ENCODE data around the gene VMP1.
"Not testable (repeated sequence)": the region's sequence is repeated elsewhere in the genome, so short reads cannot be mapped to it uniquely, and the experiment has no call there.

VMP1 gene

GRCh38 chr17:59790910-59791309 is 83.5 kb downstream of the VMP1 start:
- H3K9me2 ChIP-seq (replicated peaks; ENCODE audit: control insufficient read depth, low read length): no peaks in the 10 kb centered on the region
- H3K9me3 ChIP-seq (ENCODE audit: control insufficient read depth, insufficient read depth, low read length): no peaks in the 10 kb centered on the region
- TF ChIP-seq EZH2phosphoT487 (IDR thresholded peaks at IDR 0.05; ENCODE audit: borderline replicate concordance, low read length): no peak
- TF ChIP-seq, protein P1, sequence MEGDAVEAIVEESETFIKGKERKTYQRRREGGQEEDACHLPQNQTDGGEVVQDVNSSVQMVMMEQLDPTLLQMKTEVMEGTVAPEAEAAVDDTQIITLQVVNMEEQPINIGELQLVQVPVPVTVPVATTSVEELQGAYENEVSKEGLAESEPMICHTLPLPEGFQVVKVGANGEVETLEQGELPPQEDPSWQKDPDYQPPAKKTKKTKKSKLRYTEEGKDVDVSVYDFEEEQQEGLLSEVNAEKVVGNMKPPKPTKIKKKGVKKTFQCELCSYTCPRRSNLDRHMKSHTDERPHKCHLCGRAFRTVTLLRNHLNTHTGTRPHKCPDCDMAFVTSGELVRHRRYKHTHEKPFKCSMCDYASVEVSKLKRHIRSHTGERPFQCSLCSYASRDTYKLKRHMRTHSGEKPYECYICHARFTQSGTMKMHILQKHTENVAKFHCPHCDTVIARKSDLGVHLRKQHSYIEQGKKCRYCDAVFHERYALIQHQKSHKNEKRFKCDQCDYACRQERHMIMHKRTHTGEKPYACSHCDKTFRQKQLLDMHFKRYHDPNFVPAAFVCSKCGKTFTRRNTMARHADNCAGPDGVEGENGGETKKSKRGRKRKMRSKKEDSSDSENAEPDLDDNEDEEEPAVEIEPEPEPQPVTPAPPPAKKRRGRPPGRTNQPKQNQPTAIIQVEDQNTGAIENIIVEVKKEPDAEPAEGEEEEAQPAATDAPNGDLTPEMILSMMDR (IDR thresholded peaks at IDR 0.05; ENCODE audit: low read depth, low read length, poor library complexity, severe bottlenecking): no peak
- peaks cover 3% of the 10 kb centered on the region; the same call in 1 of the 2 replicates for H3K79me2 ChIP-seq (ENCODE audit: control insufficient read depth, low read length)
- H3K4me1 ChIP-seq (ENCODE audit: control insufficient read depth, low read length): peaks cover 10% of the 10 kb centered on the region
- no peak overlapping the region for H3K27ac ChIP-seq (ENCODE audit: low read depth, low read length)
- H3K27me3 ChIP-seq (ENCODE audit: control insufficient read depth, low read length): no peaks in the 10 kb centered on the region
- H4K20me1 ChIP-seq (ENCODE audit: control insufficient read depth, insufficient read depth, low read depth, low read length): no peaks in the 10 kb centered on the region
- no peaks in the 10 kb centered on the region for H3F3A ChIP-seq (ENCODE audit: control insufficient read depth, insufficient read depth)
- H3K4me3 ChIP-seq (ENCODE audit: low read length): no peak overlapping the region
- H3K36me3 ChIP-seq (ENCODE audit: control insufficient read depth, low read length): no peaks in the 10 kb centered on the region
- no peak overlapping the region for H3K4me2 ChIP-seq (ENCODE audit: low read length)

DNA sequence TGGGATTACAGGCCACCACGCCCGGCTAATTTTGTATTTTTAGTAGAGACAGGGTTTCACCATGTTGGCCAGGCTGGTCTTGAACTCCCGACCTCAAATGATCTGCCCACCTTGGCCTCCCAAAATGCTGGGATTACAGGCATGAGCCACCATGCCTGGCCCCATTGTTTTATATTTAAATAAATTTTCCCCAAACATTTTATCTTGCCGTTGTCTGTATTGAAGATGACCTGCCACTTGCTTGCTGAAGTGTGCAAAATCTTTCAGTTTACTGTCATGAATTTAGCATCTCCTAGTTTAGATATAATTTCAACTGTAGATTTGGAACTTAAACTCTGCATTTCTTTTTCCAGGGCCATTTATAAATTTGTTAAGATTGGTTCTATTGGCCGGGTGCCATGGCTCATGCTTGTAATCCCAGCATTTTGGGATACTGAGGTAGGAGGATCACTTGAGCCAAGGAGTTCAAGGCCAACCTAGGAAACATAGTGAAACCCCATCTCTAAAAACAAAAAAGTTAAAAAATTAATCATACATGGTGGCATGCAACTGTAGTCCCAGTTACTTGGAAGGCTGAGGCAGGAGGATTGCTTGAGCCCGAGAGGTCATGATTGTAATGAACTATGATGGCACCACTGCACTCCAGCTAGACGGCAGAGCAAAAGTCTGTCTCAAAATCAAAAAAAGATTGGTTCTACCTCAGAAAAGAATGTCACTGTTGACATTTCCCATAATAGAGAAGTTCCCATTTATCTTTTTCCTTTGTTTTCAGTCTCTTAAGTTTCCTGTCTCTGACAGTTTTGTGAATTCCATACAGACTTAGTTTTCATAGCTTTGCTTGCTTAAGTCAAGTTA is 84.4 kb downstream of the VMP1 start:
- H3F3A ChIP-seq (ENCODE audit: control insufficient read depth, insufficient read depth): no peaks in the 10 kb centered on the region

DNA sequence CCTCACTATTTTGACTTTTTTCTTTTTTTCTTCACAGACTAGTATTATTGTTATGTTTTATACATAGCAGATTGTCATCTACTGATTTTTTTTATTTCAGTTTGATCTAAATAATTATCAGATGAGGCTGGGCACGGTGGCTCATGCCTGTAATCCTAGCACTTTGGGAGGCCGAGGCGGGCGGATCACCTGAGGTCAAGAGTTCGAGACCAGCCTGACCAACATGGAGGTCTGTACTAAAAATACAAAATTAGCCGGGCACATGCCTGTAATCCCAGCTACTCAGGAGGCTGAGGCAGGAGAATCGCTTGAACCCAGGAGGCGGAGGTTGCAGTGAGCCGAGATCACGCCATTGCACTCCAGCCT is 85.0 kb downstream of the VMP1 start:
- not testable (repeated sequence) for H3F3A ChIP-seq (ENCODE audit: control insufficient read depth, insufficient read depth); H3K79me2 ChIP-seq (ENCODE audit: control insufficient read depth, low read length); H3K4me1 ChIP-seq (ENCODE audit: control insufficient read depth, low read length); H4K20me1 ChIP-seq (ENCODE audit: control insufficient read depth, insufficient read depth, low read depth, low read length); H3K27me3 ChIP-seq (ENCODE audit: control insufficient read depth, low read length); H3K36me3 ChIP-seq (ENCODE audit: control insufficient read depth, low read length); H3K9me2 ChIP-seq (replicated peaks; ENCODE audit: control insufficient read depth, low read length); H3K4me2 ChIP-seq (ENCODE audit: low read length); H3K27ac ChIP-seq (ENCODE audit: low read depth, low read length); H3K4me3 ChIP-seq (ENCODE audit: low read length); H3K9me3 ChIP-seq (ENCODE audit: control insufficient read depth, insufficient read depth, low read length)

More for the DNA sequence above, 84.4 kb downstream of the VMP1 start:
- Histone ChIP-seq H3K4me2 (ENCODE audit: low read length) (no peak overlapping the region), H3K79me2 (ENCODE audit: control insufficient read depth, low read length) (no peaks in the 10 kb centered on the region; the same call in 1 of the 2 replicates), H3K27ac (ENCODE audit: low read depth, low read length) (no peak overlapping the region), H3K9me3 (ENCODE audit: control insufficient read depth, insufficient read depth, low read length) (no peaks in the 10 kb centered on the region), H3K4me1 (ENCODE audit: control insufficient read depth, low read length) (peaks cover 1% of the 10 kb centered on the region; the same call in 1 of the 2 replicates), H3K36me3 (ENCODE audit: control insufficient read depth, low read length) (no peaks in the 10 kb centered on the region), H4K20me1 (ENCODE audit: control insufficient read depth, insufficient read depth, low read depth, low read length) (no peaks in the 10 kb centered on the region), H3K27me3 (ENCODE audit: control insufficient read depth, low read length) (no peaks in the 10 kb centered on the region), H3K9me2 (replicated peaks; ENCODE audit: control insufficient read depth, low read length) (no peaks in the 10 kb centered on the region), H3K4me3 (ENCODE audit: low read length) (no peak overlapping the region)
- no peak for TF ChIP-seq EZH2phosphoT487 (IDR thresholded peaks at IDR 0.05; ENCODE audit: borderline replicate concordance, low read length)
- TF ChIP-seq, protein P1 (IDR thresholded peaks at IDR 0.05; ENCODE audit: low read depth, low read length, poor library complexity, severe bottlenecking): no peak

GRCh38 chr17:59793205-59793604 is 85.8 kb downstream of the VMP1 start:
- no peaks in the 10 kb centered on the region for H3K27me3 ChIP-seq (ENCODE audit: control insufficient read depth, low read length)
- H4K20me1 ChIP-seq (ENCODE audit: control insufficient read depth, insufficient read depth, low read depth, low read length): no peaks in the 10 kb centered on the region
- H3K9me2 ChIP-seq (replicated peaks; ENCODE audit: control insufficient read depth, low read length): no peaks in the 10 kb centered on the region
- no peak overlapping the region for H3K4me2 ChIP-seq (ENCODE audit: low read length)
- no peak overlapping the region for H3K4me3 ChIP-seq (ENCODE audit: low read length)
- H3K4me1 ChIP-seq (ENCODE audit: control insufficient read depth, low read length): no peaks in the 10 kb centered on the region
- H3K79me2 ChIP-seq (ENCODE audit: control insufficient read depth, low read length): no peaks in the 10 kb centered on the region
- no peaks in the 10 kb centered on the region for H3K36me3 ChIP-seq (ENCODE audit: control insufficient read depth, low read length)
- H3K27ac ChIP-seq (ENCODE audit: low read depth, low read length): no peak overlapping the region
- no peaks in the 10 kb centered on the region for H3K9me3 ChIP-seq (ENCODE audit: control insufficient read depth, insufficient read depth, low read length)
- no peaks in the 10 kb centered on the region for H3F3A ChIP-seq (ENCODE audit: control insufficient read depth, insufficient read depth)
- no peak for TF ChIP-seq EZH2phosphoT487 (IDR thresholded peaks at IDR 0.05; ENCODE audit: borderline replicate concordance, low read length)
- TF ChIP-seq, protein P1 (IDR thresholded peaks at IDR 0.05; ENCODE audit: low read depth, low read length, poor library complexity, severe bottlenecking): no peak
